BJ (cell line): ENCODE measurements around the gene ETFA. TPM values are rescaled to one million over a fixed set of nuclear protein-coding genes. Genes with fewer than 3 reads are reported as not detected.

Experiments used
- CTCF ChIA-PET: fragments of 350-600 bp; formaldehyde crosslinking; extraction: SDS; loops from one replicate; lab custom pipeline; 2021; ENCODE audit warnings: antibody characterized with exemption, inconsistent platforms; lab: Yijun Ruan, JAX
- POLR2A ChIA-PET: fragments of 300-600 bp; sonication (Branson Sonifier 250); formaldehyde crosslinking; extraction: SDS; loops from one replicate; lab custom pipeline; 2021; ENCODE audit warnings: antibody characterized with exemption; lab: Charles Lee
- DNase-seq: peaks from one replicate; pipeline ENCODE4 v3.0.0-alpha.2; 2011; ENCODE audit warnings: low read depth
- H3K27me3 ChIP-seq: 2 replicates; pipeline ENCODE4 v1.6.0; 2011; ENCODE audit warnings: low read length; ENCODE audit not compliant: control insufficient read depth, insufficient read depth
- H3K36me3 ChIP-seq: 2 replicates; pipeline ENCODE4 v1.5.1; 2011; ENCODE audit warnings: low read length; ENCODE audit not compliant: control insufficient read depth, insufficient read depth
- H3K4me3 ChIP-seq: 2 replicates; pipeline ENCODE4 v1.5.1; 2011; ENCODE audit warnings: low read depth, mild to moderate bottlenecking, control low read depth, low read length
- CTCF ChIP-seq: IDR thresholded peaks from 2 replicates; pipeline ENCODE4 v1.5.1; 2011; ENCODE audit warnings: low read depth, mild to moderate bottlenecking, control low read depth, inconsistent platforms, low read length, moderate library complexity; ENCODE audit not compliant: insufficient read depth
- polyA plus RNA-seq: library from polyadenylated mRNA; depleted of rRNA; stranded (reverse); fragments of >200 nt; gene quantifications from 2 replicates; pipeline ENCODE4 v1.2.3, GENCODE V29; 2011

ETFA gene
- polyA plus RNA-seq, 1 experiment, result 113 TPM

- Histone ChIP-seq H3K27me3 (no peaks in the 10 kb centered on the region), H3K36me3 (no peaks in the 10 kb centered on the region; the same call in 1 of the 2 replicates), H3K4me3 (no peak overlapping the region)
- DNase-seq, result no peak
- ChIA-PET POLR2A (no interaction called here), CTCF (interaction anchor here (2.6 kb wide), 1 partner anchor 37 kb away, joined by 7 read pairs; no protein-coding TSS in a partner anchor)
- TF ChIP-seq CTCF, result no peak
Observed at GRCh38 chr15:76293361-76293760, 17.9 kb downstream of the ETFA start.

GRCh38 chr15:76289582-76289981 lies 21.7 kb downstream of the ETFA start:
- ChIA-PET POLR2A (no interaction called here), CTCF (interaction anchor here (0.8 to 1.4 kb wide), 2 partner anchors 10 to 41 kb away, joined by 3 to 4 read pairs; no protein-coding TSS in a partner anchor)
- no peak overlapping the region for H3K4me3 ChIP-seq
- H3K36me3 ChIP-seq, result peaks cover 2% of the 10 kb centered on the region
- no peak for DNase-seq
- H3K27me3 ChIP-seq, result no peaks in the 10 kb centered on the region
- no peak for TF ChIP-seq CTCF

GRCh38 chr15:76286271-76286879 lies 24.9 kb downstream of the ETFA start:
- ChIA-PET POLR2A (no interaction called here), CTCF (interaction anchor here (0.9 to 1.2 kb wide), 3 partner anchors 38 to 146 kb away, joined by 3 to 7 read pairs (median 4); no protein-coding TSS in a partner anchor)
- Histone ChIP-seq H3K27me3 (no peaks in the 10 kb centered on the region), H3K4me3 (no peak overlapping the region), H3K36me3 (peaks cover 6% of the 10 kb centered on the region)
- no peak for TF ChIP-seq CTCF
- no peak for DNase-seq

GRCh38 chr15:76285241-76285825 lies 25.9 kb downstream of the ETFA start:
- H3K27me3 ChIP-seq, result no peaks in the 10 kb centered on the region
- no peak overlapping the region for H3K4me3 ChIP-seq
- TF ChIP-seq CTCF, result peak; percentile 55
- peaks cover 8% of the 10 kb centered on the region for H3K36me3 ChIP-seq
- no peak for DNase-seq
- ChIA-PET CTCF (interaction anchor here (0.7 to 1.6 kb wide), 6 partner anchors 10 to 287 kb away, joined by 3 to 7 read pairs (median 4); no protein-coding TSS in a partner anchor), POLR2A (interaction anchor here (0.7 kb wide), 1 partner anchor 56 kb away, joined by 3 read pairs; no protein-coding TSS in a partner anchor)

- no peak for TF ChIP-seq CTCF
- Histone ChIP-seq H3K4me3 (no peak overlapping the region), H3K27me3 (no peaks in the 10 kb centered on the region), H3K36me3 (peaks cover 14% of the 10 kb centered on the region)
- ChIA-PET CTCF (no interaction called here), POLR2A (no interaction called here)
- DNase-seq, result no peak
Observed at GRCh38 chr15:76282465-76282864, 28.8 kb downstream of the ETFA start.
